OCI-LY1 (cell line): Measurements from ENCODE around the gene AIMP1.

ENCODE experiments used
- H2AFZ ChIP-seq: fragments of 200-600 bp; sonication (generic), shearing (Covaris generic); 2 replicates; pipeline ENCODE4 v1.6.0; 2014; ENCODE audit warnings: antibody characterized with exemption, mild to moderate bottlenecking, low read length
- H3F3A ChIP-seq: fragments of 200-600 bp; sonication (generic), shearing (Covaris generic); 2 replicates; pipeline ENCODE4 v1.6.0; 2014; ENCODE audit warnings: mild to moderate bottlenecking, antibody characterized with exemption, low read length, moderate library complexity; ENCODE audit not compliant: insufficient read depth
- H3K27ac ChIP-seq: fragments of 200-600 bp; sonication (generic); 2 replicates; pipeline ENCODE4 v1.5.1; 2014; ENCODE audit warnings: low read length, mixed run types, mild to moderate bottlenecking, low read depth; ENCODE audit not compliant: poor library complexity, severe bottlenecking
- H3K27me3 ChIP-seq: fragments of 200-600 bp; sonication (generic); 2 replicates; pipeline ENCODE4 v1.6.0; 2014; ENCODE audit warnings: antibody characterized with exemption, mild to moderate bottlenecking, low read length, moderate library complexity; ENCODE audit not compliant: insufficient read depth
- H3K36me3 ChIP-seq: fragments of 200-600 bp; sonication (generic); 2 replicates; pipeline ENCODE4 v1.6.1; 2014; ENCODE audit warnings: mild to moderate bottlenecking, antibody characterized with exemption, low read length, moderate library complexity, mixed read lengths; ENCODE audit not compliant: insufficient read depth
- H3K4me1 ChIP-seq: fragments of 200-600 bp; sonication (generic); 2 replicates; pipeline ENCODE4 v1.5.1; 2014; ENCODE audit warnings: mild to moderate bottlenecking, low read length, moderate library complexity; ENCODE audit not compliant: insufficient read depth, severe bottlenecking
- H3K4me2 ChIP-seq: fragments of 200-600 bp; sonication (generic), shearing (Covaris generic); 2 replicates; pipeline ENCODE4 v1.6.1; 2014; ENCODE audit warnings: low read length
- H3K4me3 ChIP-seq: fragments of 200-600 bp; sonication (generic); 2 replicates; pipeline ENCODE4 v1.5.1; 2014; ENCODE audit warnings: low read length, low read depth, mild to moderate bottlenecking, mixed read lengths; ENCODE audit not compliant: poor library complexity, severe bottlenecking
- H3K79me2 ChIP-seq: fragments of 200-600 bp; shearing (Covaris generic); 2 replicates; pipeline ENCODE4 v1.6.1; 2016; ENCODE audit warnings: mixed run types, low read length, mixed read lengths; ENCODE audit not compliant: insufficient read depth
- H3K9ac ChIP-seq: fragments of 200-600 bp; sonication (generic), shearing (Covaris generic); 2 replicates; pipeline ENCODE4 v1.6.1; 2014; ENCODE audit warnings: mild to moderate bottlenecking, low read length, mixed read lengths
- H3K9me2 ChIP-seq: fragments of 200-600 bp; sonication (generic), shearing (Covaris generic); 2 replicates; pipeline ENCODE4 v1.6.1; 2014; ENCODE audit warnings: low read depth, mild to moderate bottlenecking, low read length, mixed read lengths
- H3K9me3 ChIP-seq: fragments of 200-600 bp; shearing (Covaris generic); 2 replicates; pipeline ENCODE4 v1.6.1; 2014; ENCODE audit warnings: low read length, mixed read lengths
- H4K20me1 ChIP-seq: fragments of 200-600 bp; sonication (generic), shearing (Covaris generic); 2 replicates; pipeline ENCODE4 v1.6.0; 2016; ENCODE audit warnings: mild to moderate bottlenecking, low read length; ENCODE audit not compliant: insufficient read depth
- CTCF ChIP-seq: fragments of 200-600 bp; sonication (generic), shearing (Covaris generic); IDR thresholded peaks from 2 replicates; pipeline ENCODE4 v1.5.1; 2017; ENCODE audit warnings: mild to moderate bottlenecking, antibody characterized with exemption, low read length, moderate library complexity, mixed read lengths
- EZH2 ChIP-seq: fragments of 200-600 bp; sonication (generic), shearing (Covaris generic); IDR thresholded peaks from 2 replicates; pipeline ENCODE4 v1.8.0; 2017; ENCODE audit warnings: borderline replicate concordance, mixed run types, mild to moderate bottlenecking, antibody characterized with exemption, low read length, moderate library complexity, mixed read lengths

AIMP1 gene

GRCh38 chr4:106315968-106316772 is at the start of gene AIMP1, which contains the start of gene TBCK:
Gene AIMP1 (plus strand): TSS chr4:106316550. CDS start chr4:106325010, 8,460 bp downstream.
Gene TBCK (minus strand): TSS chr4:106316209. CDS start chr4:106308960, 7,249 bp downstream.
- Histone ChIP-seq H3K9me3 (no peaks in the 10 kb centered on the region), H3K36me3 (peaks cover 15% of the 10 kb centered on the region), H3K9me2 (no peaks in the 10 kb centered on the region), H3K4me1 (peaks cover 30% of the 10 kb centered on the region), H3K79me2 (peaks cover 49% of the 10 kb centered on the region), H3K27me3 (no peaks in the 10 kb centered on the region), H3F3A (no peaks in the 10 kb centered on the region; the same call in 1 of the 2 replicates), H3K9ac (peak within 1 kb of the TSS; percentile 91), H2AFZ (peak within 1 kb of the TSS; percentile 8; the same call in 1 of the 2 replicates), H3K4me2 (peak within 1 kb of the TSS; percentile 86), H3K4me3 (peak within 1 kb of the TSS; percentile 88), H3K27ac (peak within 1 kb of the TSS; percentile 71), H4K20me1 (no peaks in the 10 kb centered on the region)
- TF ChIP-seq CTCF (no peak), EZH2 (no peak)

DNA sequence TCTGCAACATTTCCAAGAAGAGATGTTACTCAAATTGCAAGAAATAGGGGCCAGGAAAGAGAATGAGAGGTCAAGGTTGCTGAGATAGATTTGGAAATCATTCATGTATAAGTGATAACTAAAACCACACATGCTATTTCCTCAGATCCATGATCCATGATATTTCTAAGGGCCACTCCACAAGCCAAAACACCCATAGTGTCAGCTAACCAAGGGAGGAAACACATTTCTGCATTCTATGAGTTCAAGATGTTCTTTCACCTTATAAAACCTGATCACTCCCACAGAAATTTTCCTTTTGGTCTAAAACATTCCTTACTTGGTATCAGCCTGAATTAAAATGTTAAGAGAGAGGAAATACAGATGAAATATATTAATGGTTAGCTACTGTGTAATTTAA is 47.6 kb upstream of the AIMP1 start:
- Histone ChIP-seq H3K9ac (no peak overlapping the region), H3K79me2 (no peaks in the 10 kb centered on the region), H3K4me1 (no peaks in the 10 kb centered on the region), H3K4me3 (no peak overlapping the region), H2AFZ (no peak overlapping the region), H3K4me2 (no peak overlapping the region), H4K20me1 (no peaks in the 10 kb centered on the region), H3K27me3 (no peaks in the 10 kb centered on the region), H3K9me2 (no peaks in the 10 kb centered on the region), H3K27ac (no peak overlapping the region), H3K36me3 (no peaks in the 10 kb centered on the region), H3K9me3 (no peaks in the 10 kb centered on the region), H3F3A (no peaks in the 10 kb centered on the region)
- no peak for TF ChIP-seq CTCF
- TF ChIP-seq EZH2 = no peak

- Histone ChIP-seq H3K27ac (no peak overlapping the region), H3F3A (no peaks in the 10 kb centered on the region), H2AFZ (no peak overlapping the region), H3K4me1 (no peaks in the 10 kb centered on the region), H3K9ac (no peak overlapping the region), H3K27me3 (no peaks in the 10 kb centered on the region), H3K36me3 (no peaks in the 10 kb centered on the region), H4K20me1 (no peaks in the 10 kb centered on the region), H3K4me2 (no peak overlapping the region), H3K9me3 (no peaks in the 10 kb centered on the region), H3K79me2 (no peaks in the 10 kb centered on the region), H3K4me3 (no peak overlapping the region), H3K9me2 (no peaks in the 10 kb centered on the region)
- TF ChIP-seq CTCF (no peak), EZH2 (no peak)
These were observed 46.6 kb upstream of the AIMP1 start for GRCh38 chr4:106269711-106270110.
